Activated CD4-positive, alpha-beta T cell treated with anti-CD3 and anti-CD28 coated beads for 24 hours (primary cell): ENCODE data around the gene GTPBP3.
"Not testable (repeated sequence)": the region's sequence is repeated elsewhere in the genome, so short reads cannot be mapped to it uniquely, and the experiment has no call there.

Source experiments
- DNase-seq, 2 donors: peaks; one replicate each; pipeline ENCODE4 v3.0.0-alpha.2; 2020; ENCODE audit warnings: low read depth in 2 of 2

GTPBP3 gene

GRCh38 chr19:17336872-17337674 is at the start of gene GTPBP3:
Gene GTPBP3 (plus strand): TSS chr19:17337553. CDS start chr19:17337612, 59 bp downstream.
- DNase-seq: peak; percentile 93 to 95

GRCh38 chr19:17289489-17289888 is 47.9 kb upstream of the GTPBP3 start:
- DNase-seq: no peak

- DNase-seq: peak; percentile 77
These were observed 44.9 kb upstream of the GTPBP3 start for GRCh38 chr19:17292301-17293074.

GRCh38 chr19:17293605-17294004 is 43.7 kb upstream of the GTPBP3 start:
- DNase-seq: no peak

GRCh38 chr19:17294051-17294891 is 43.1 kb upstream of the GTPBP3 start:
- peak in 1 of 2 donors; percentile 42 for DNase-seq

- not testable (repeated sequence) for DNase-seq
These were observed 41.8 kb upstream of the GTPBP3 start for GRCh38 chr19:17295551-17295950.

GRCh38 chr19:17296273-17296672 is 41.1 kb upstream of the GTPBP3 start:
- DNase-seq: no peak

GRCh38 chr19:17296976-17297375 is 40.4 kb upstream of the GTPBP3 start:
- DNase-seq: no peak

GRCh38 chr19:17300992-17301619 is 36.2 kb upstream of the GTPBP3 start:
- no peak for DNase-seq

- DNase-seq: no peak
These were observed 34.8 kb upstream of the GTPBP3 start for GRCh38 chr19:17302391-17303166.

GRCh38 chr19:17303167-17303939 is 34.0 kb upstream of the GTPBP3 start, which contains the start of gene ABHD8:
Gene ABHD8 (minus strand): TSS chr19:17303425. CDS start chr19:17301616, 1,809 bp downstream.
- peak; percentile 88 to 92 for DNase-seq

- DNase-seq: no peak
These were observed 33.4 kb upstream of the GTPBP3 start for GRCh38 chr19:17303940-17304267.

- no peak for DNase-seq
These were observed 32.8 kb upstream of the GTPBP3 start for GRCh38 chr19:17304386-17305215.

- no peak for DNase-seq
These were observed 32.2 kb upstream of the GTPBP3 start for GRCh38 chr19:17305216-17305516.

GRCh38 chr19:17305517-17306284 is 31.7 kb upstream of the GTPBP3 start, which contains the start of gene MRPL34:
Gene MRPL34 (plus strand): TSS chr19:17305872. CDS start chr19:17305893, 21 bp downstream.
- peak; percentile 87 to 93 for DNase-seq

GRCh38 chr19:17306285-17306714 is 31.1 kb upstream of the GTPBP3 start:
- DNase-seq: no peak

GRCh38 chr19:17307876-17308377 is 29.4 kb upstream of the GTPBP3 start:
- no peak for DNase-seq
